HG03342 (cell line): Measurements from ENCODE around the gene NUB1.
"Not testable (repeated sequence)": the region's sequence is repeated elsewhere in the genome, so short reads cannot be mapped to it uniquely, and the experiment has no call there.

ENCODE experiments used
- ATAC-seq: cut with Tn5 transposase; IDR thresholded peaks from one replicate; pipeline ENCODE4 v1.9.1; 2021; ENCODE audit warnings: mild to moderate bottlenecking, moderate library complexity; ENCODE audit not compliant: unreplicated experiment

Gene NUB1

GRCh38 chr7:151341357-151342101 is at the start of gene NUB1:
NUB1 (plus strand) TSS chr7:151341812; CDS start chr7:151345350, 3,538 bp downstream.
- ATAC-seq: peak; percentile 55

GRCh38 chr7:151292850-151293249 is 48.8 kb upstream of the NUB1 start:
- no peak for ATAC-seq

GRCh38 chr7:151296202-151296992 is 45.2 kb upstream of the NUB1 start:
- ATAC-seq: no peak

GRCh38 chr7:151298765-151299164 is 42.8 kb upstream of the NUB1 start:
- ATAC-seq: no peak

GRCh38 chr7:151299530-151299929 is 42.1 kb upstream of the NUB1 start:
- ATAC-seq: no peak

- ATAC-seq: no peak
Observed at GRCh38 chr7:151299940-151300645, 41.5 kb upstream of the NUB1 start.

- no peak for ATAC-seq
Observed at GRCh38 chr7:151301471-151302462, 39.8 kb upstream of the NUB1 start.

- ATAC-seq: not testable (repeated sequence)
Observed at GRCh38 chr7:151304251-151304650, 37.4 kb upstream of the NUB1 start.

GRCh38 chr7:151304856-151305255 is 36.8 kb upstream of the NUB1 start:
- ATAC-seq: no peak

GRCh38 chr7:151306374-151306773 is 35.2 kb upstream of the NUB1 start:
- ATAC-seq: no peak

GRCh38 chr7:151306860-151307259 is 34.8 kb upstream of the NUB1 start:
- no peak for ATAC-seq

GRCh38 chr7:151307536-151307935 is 34.1 kb upstream of the NUB1 start:
- no peak for ATAC-seq

GRCh38 chr7:151308256-151308655 is 33.4 kb upstream of the NUB1 start:
- ATAC-seq: no peak

- no peak for ATAC-seq
Observed at GRCh38 chr7:151308791-151309190, 32.8 kb upstream of the NUB1 start.

GRCh38 chr7:151309311-151309710 is 32.3 kb upstream of the NUB1 start:
- no peak for ATAC-seq

GRCh38 chr7:151310578-151310977 is 31.0 kb upstream of the NUB1 start:
- no peak for ATAC-seq

- ATAC-seq: no peak
Observed at GRCh38 chr7:151311294-151311864, 30.2 kb upstream of the NUB1 start.

- ATAC-seq: no peak
Observed at GRCh38 chr7:151312356-151312755, 29.3 kb upstream of the NUB1 start.

GRCh38 chr7:151312831-151313809 is 28.5 kb upstream of the NUB1 start:
- no peak for ATAC-seq
